ENCODE data around the gene PTEN.
A peak's percentile ranks its signal among the peaks of the same experiment; 100 is the strongest.

The PTEN gene

DNA sequence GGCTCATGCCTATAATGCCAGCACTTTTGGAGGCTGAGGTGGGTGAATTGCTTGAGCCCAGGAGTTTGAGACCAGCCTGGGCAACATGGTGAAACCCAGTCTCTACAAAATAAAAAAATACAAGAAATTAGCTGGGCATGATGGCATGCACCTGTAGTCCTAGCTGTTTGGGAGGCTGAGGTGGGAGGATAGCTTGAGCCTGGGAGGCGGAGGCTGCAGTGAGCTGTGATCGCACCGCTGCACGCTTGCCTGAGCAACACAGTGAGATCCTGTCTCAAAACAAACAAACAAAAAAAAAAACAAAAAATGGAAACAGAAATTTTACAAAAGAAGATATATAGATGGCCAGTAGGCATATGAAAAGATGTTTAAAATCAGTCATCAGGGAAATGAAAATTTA lies 57.1 kb downstream of the PTEN start:
- DNase-seq = no peak

GRCh38 chr10:87921931-87922688 lies 58.7 kb downstream of the PTEN start:
- no peak overlapping the region for H3K18ac ChIP-seq (ENCODE audit: low read length)
- no peak overlapping the region for H2BK15ac ChIP-seq (replicated peaks; ENCODE audit: low read depth)
- no peak overlapping the region for H3K23ac ChIP-seq (ENCODE audit: low read length)
- H4K8ac ChIP-seq (ENCODE audit: low read depth, low read length) = no peak overlapping the region
- H3K56ac ChIP-seq (ENCODE audit: low read length) = no peak overlapping the region
- DNase-seq = peak; percentile 59
- no peak overlapping the region for H3K4me3 ChIP-seq (ENCODE audit: low read length)
- H4K5ac ChIP-seq (ENCODE audit: low read length) = no peak overlapping the region
- no peaks in the 10 kb centered on the region for H3K36me3 ChIP-seq (ENCODE audit: control insufficient read depth, insufficient read depth, low read length)
- no peak overlapping the region for H3K9ac ChIP-seq (ENCODE audit: low read length)
- peaks cover 6% of the 10 kb centered on the region for H3K4me1 ChIP-seq (ENCODE audit: control insufficient read depth, low read depth, low read length)
- peaks cover 21% of the 10 kb centered on the region for H3K79me2 ChIP-seq (ENCODE audit: control insufficient read depth, insufficient read depth, low read length)
- H2BK5ac ChIP-seq (ENCODE audit: low read length) = no peak overlapping the region
- WGBS (ENCODE audit: extremely low coverage, insufficient coverage, low lambda C conversion rate) = no CpG with 5 or more reads among the region's 10 CpGs
- H3K4me2 ChIP-seq (ENCODE audit: low read length) = no peak overlapping the region
- H3K79me1 ChIP-seq (ENCODE audit: low read length) = peaks cover 8% of the 10 kb centered on the region
- H2BK120ac ChIP-seq (ENCODE audit: low read depth, low read length) = no peak overlapping the region
- no peak overlapping the region for H3K4ac ChIP-seq (ENCODE audit: low read depth, low read length)
- no peak overlapping the region for H2AK5ac ChIP-seq (ENCODE audit: low read length)
- no peak overlapping the region for H3K27ac ChIP-seq (ENCODE audit: low read depth, low read length)
- H3K27me3 ChIP-seq (ENCODE audit: insufficient read depth, low read length, poor library complexity) = no peaks in the 10 kb centered on the region

More for the DNA sequence above, 57.1 kb downstream of the PTEN start:
- Histone ChIP-seq H3K4me2 (ENCODE audit: low read length) (no peak overlapping the region), H3K79me2 (ENCODE audit: control insufficient read depth, insufficient read depth, low read length) (peaks cover 21% of the 10 kb centered on the region), H3K36me3 (ENCODE audit: control insufficient read depth, insufficient read depth, low read length) (no peaks in the 10 kb centered on the region), H3K4ac (ENCODE audit: low read depth, low read length) (no peak overlapping the region), H2BK120ac (ENCODE audit: low read depth, low read length) (no peak overlapping the region), H2BK15ac (replicated peaks; ENCODE audit: low read depth) (no peak overlapping the region), H4K8ac (ENCODE audit: low read depth, low read length) (no peak overlapping the region), H2AK5ac (ENCODE audit: low read length) (no peak overlapping the region), H2BK5ac (ENCODE audit: low read length) (no peak overlapping the region), H3K9ac (ENCODE audit: low read length) (no peak overlapping the region), H4K5ac (ENCODE audit: low read length) (no peak overlapping the region), H3K79me1 (ENCODE audit: low read length) (peaks cover 6% of the 10 kb centered on the region), H3K4me1 (ENCODE audit: control insufficient read depth, low read depth, low read length) (peaks cover 1% of the 10 kb centered on the region), H3K27ac (ENCODE audit: low read depth, low read length) (no peak overlapping the region), H3K4me3 (ENCODE audit: low read length) (no peak overlapping the region), H3K18ac (ENCODE audit: low read length) (no peak overlapping the region), H3K27me3 (ENCODE audit: insufficient read depth, low read length, poor library complexity) (no peaks in the 10 kb centered on the region), H3K23ac (ENCODE audit: low read length) (no peak overlapping the region), H3K56ac (ENCODE audit: low read length) (no peak overlapping the region)
- WGBS (ENCODE audit: extremely low coverage, insufficient coverage, low lambda C conversion rate) = no CpG with 5 or more reads among the region's 4 CpGs

- H3K36me3 ChIP-seq (ENCODE audit: control insufficient read depth, insufficient read depth, low read length) = no peaks in the 10 kb centered on the region
- WGBS (ENCODE audit: extremely low coverage, insufficient coverage, low lambda C conversion rate) = no CpG with 5 or more reads among the region's 4 CpGs
- H2AK5ac ChIP-seq (ENCODE audit: low read length) = no peak overlapping the region
- no peak for DNase-seq
- no peak overlapping the region for H3K27ac ChIP-seq (ENCODE audit: low read depth, low read length)
- peaks cover 8% of the 10 kb centered on the region for H3K79me1 ChIP-seq (ENCODE audit: low read length)
- H2BK15ac ChIP-seq (replicated peaks; ENCODE audit: low read depth) = no peak overlapping the region
- H2BK5ac ChIP-seq (ENCODE audit: low read length) = no peak overlapping the region
- H3K4me3 ChIP-seq (ENCODE audit: low read length) = no peak overlapping the region
- H3K23ac ChIP-seq (ENCODE audit: low read length) = no peak overlapping the region
- H3K4me2 ChIP-seq (ENCODE audit: low read length) = no peak overlapping the region
- no peak overlapping the region for H2BK120ac ChIP-seq (ENCODE audit: low read depth, low read length)
- no peak overlapping the region for H3K4ac ChIP-seq (ENCODE audit: low read depth, low read length)
- H3K18ac ChIP-seq (ENCODE audit: low read length) = no peak overlapping the region
- H3K4me1 ChIP-seq (ENCODE audit: control insufficient read depth, low read depth, low read length) = peaks cover 6% of the 10 kb centered on the region
- H3K27me3 ChIP-seq (ENCODE audit: insufficient read depth, low read length, poor library complexity) = no peaks in the 10 kb centered on the region
- no peak overlapping the region for H4K8ac ChIP-seq (ENCODE audit: low read depth, low read length)
- no peak overlapping the region for H3K9ac ChIP-seq (ENCODE audit: low read length)
- no peak overlapping the region for H3K56ac ChIP-seq (ENCODE audit: low read length)
- H4K5ac ChIP-seq (ENCODE audit: low read length) = no peak overlapping the region
- H3K79me2 ChIP-seq (ENCODE audit: control insufficient read depth, insufficient read depth, low read length) = peaks cover 20% of the 10 kb centered on the region
Measured at GRCh38 chr10:87923233-87923632, 59.8 kb downstream of the PTEN start.

- WGBS (ENCODE audit: extremely low coverage, insufficient coverage, low lambda C conversion rate) = no CpG with 5 or more reads among the region's 2 CpGs
Measured at GRCh38 chr10:87925570-87925969, 62.1 kb downstream of the PTEN start.

GRCh38 chr10:87927091-87927490 lies 63.7 kb downstream of the PTEN start:
- Histone ChIP-seq H3K79me2 (ENCODE audit: control insufficient read depth, insufficient read depth, low read length) (peaks cover 11% of the 10 kb centered on the region), H3K4me2 (ENCODE audit: low read length) (no peak overlapping the region), H3K18ac (ENCODE audit: low read length) (no peak overlapping the region), H3K36me3 (ENCODE audit: control insufficient read depth, insufficient read depth, low read length) (no peaks in the 10 kb centered on the region), H3K27me3 (ENCODE audit: insufficient read depth, low read length, poor library complexity) (no peaks in the 10 kb centered on the region), H2AK5ac (ENCODE audit: low read length) (no peak overlapping the region), H4K8ac (ENCODE audit: low read depth, low read length) (no peak overlapping the region), H3K56ac (ENCODE audit: low read length) (no peak overlapping the region), H3K4me3 (ENCODE audit: low read length) (no peak overlapping the region), H2BK120ac (ENCODE audit: low read depth, low read length) (no peak overlapping the region), H3K27ac (ENCODE audit: low read depth, low read length) (no peak overlapping the region), H4K5ac (ENCODE audit: low read length) (no peak overlapping the region), H3K23ac (ENCODE audit: low read length) (no peak overlapping the region), H2BK5ac (ENCODE audit: low read length) (no peak overlapping the region), H3K9ac (ENCODE audit: low read length) (no peak overlapping the region), H3K4ac (ENCODE audit: low read depth, low read length) (no peak overlapping the region), H3K4me1 (ENCODE audit: control insufficient read depth, low read depth, low read length) (peaks cover 6% of the 10 kb centered on the region), H2BK15ac (replicated peaks; ENCODE audit: low read depth) (no peak overlapping the region), H3K79me1 (ENCODE audit: low read length) (peaks cover 6% of the 10 kb centered on the region)
- DNase-seq = no peak
- WGBS (ENCODE audit: extremely low coverage, insufficient coverage, low lambda C conversion rate) = no CpG with 5 or more reads among the region's 2 CpGs

More at GRCh38 chr10:87925570-87925969, 62.1 kb downstream of the PTEN start:
- H4K5ac ChIP-seq (ENCODE audit: low read length) = no peak overlapping the region
- H2AK5ac ChIP-seq (ENCODE audit: low read length) = no peak overlapping the region
- no peak overlapping the region for H3K18ac ChIP-seq (ENCODE audit: low read length)
- H2BK15ac ChIP-seq (replicated peaks; ENCODE audit: low read depth) = no peak overlapping the region
- no peak for DNase-seq
- H3K4me1 ChIP-seq (ENCODE audit: control insufficient read depth, low read depth, low read length) = peaks cover 6% of the 10 kb centered on the region
- H3K4me2 ChIP-seq (ENCODE audit: low read length) = no peak overlapping the region
- no peak overlapping the region for H3K4ac ChIP-seq (ENCODE audit: low read depth, low read length)
- no peak overlapping the region for H3K56ac ChIP-seq (ENCODE audit: low read length)
- H3K27me3 ChIP-seq (ENCODE audit: insufficient read depth, low read length, poor library complexity) = no peaks in the 10 kb centered on the region
- H2BK5ac ChIP-seq (ENCODE audit: low read length) = no peak overlapping the region
- no peak overlapping the region for H3K27ac ChIP-seq (ENCODE audit: low read depth, low read length)
- peaks cover 15% of the 10 kb centered on the region for H3K79me2 ChIP-seq (ENCODE audit: control insufficient read depth, insufficient read depth, low read length)
- H3K9ac ChIP-seq (ENCODE audit: low read length) = no peak overlapping the region
- H2BK120ac ChIP-seq (ENCODE audit: low read depth, low read length) = no peak overlapping the region
- H4K8ac ChIP-seq (ENCODE audit: low read depth, low read length) = no peak overlapping the region
- no peak overlapping the region for H3K23ac ChIP-seq (ENCODE audit: low read length)
- H3K36me3 ChIP-seq (ENCODE audit: control insufficient read depth, insufficient read depth, low read length) = no peaks in the 10 kb centered on the region
- peaks cover 8% of the 10 kb centered on the region for H3K79me1 ChIP-seq (ENCODE audit: low read length)
- H3K4me3 ChIP-seq (ENCODE audit: low read length) = no peak overlapping the region

- Histone ChIP-seq H4K8ac (ENCODE audit: low read depth, low read length) (no peak overlapping the region), H2AK5ac (ENCODE audit: low read length) (no peak overlapping the region), H3K4me1 (ENCODE audit: control insufficient read depth, low read depth, low read length) (peaks cover 6% of the 10 kb centered on the region), H3K79me1 (ENCODE audit: low read length) (peaks cover 1% of the 10 kb centered on the region), H4K5ac (ENCODE audit: low read length) (no peak overlapping the region), H3K4me2 (ENCODE audit: low read length) (no peak overlapping the region), H3K27me3 (ENCODE audit: insufficient read depth, low read length, poor library complexity) (no peaks in the 10 kb centered on the region), H3K4ac (ENCODE audit: low read depth, low read length) (no peak overlapping the region), H2BK5ac (ENCODE audit: low read length) (no peak overlapping the region), H2BK15ac (replicated peaks; ENCODE audit: low read depth) (no peak overlapping the region), H3K56ac (ENCODE audit: low read length) (no peak overlapping the region), H3K4me3 (ENCODE audit: low read length) (no peak overlapping the region), H3K9ac (ENCODE audit: low read length) (no peak overlapping the region), H3K18ac (ENCODE audit: low read length) (no peak overlapping the region), H3K36me3 (ENCODE audit: control insufficient read depth, insufficient read depth, low read length) (no peaks in the 10 kb centered on the region), H3K23ac (ENCODE audit: low read length) (no peak overlapping the region), H3K79me2 (ENCODE audit: control insufficient read depth, insufficient read depth, low read length) (peaks cover 3% of the 10 kb centered on the region), H3K27ac (ENCODE audit: low read depth, low read length) (no peak overlapping the region), H2BK120ac (ENCODE audit: low read depth, low read length) (no peak overlapping the region)
- WGBS (ENCODE audit: extremely low coverage, insufficient coverage, low lambda C conversion rate) = no CpG with 5 or more reads among the region's 3 CpGs
- no peak for DNase-seq
Measured at GRCh38 chr10:87928996-87929395, 65.6 kb downstream of the PTEN start.
